Measurements from ENCODE around the gene VIP. TPM values are rescaled to one million over a fixed set of nuclear protein-coding genes. Genes with fewer than 3 reads are reported as not detected.

Gene VIP
- total and polyA plus RNA-seq, 3 donors from 2014 or later: 0.79 to 1.1 (median 0.81) TPM

GRCh38 chr6:152804150-152804549, 53.6 kb downstream of the VIP start:
- DNase-seq: no peak
- Histone ChIP-seq H3K9me3 (no peaks in the 10 kb centered on the region), H3K36me3 (ENCODE audit: low read depth, missing control alignments) (no peaks in the 10 kb centered on the region), H3K27ac (no peak overlapping the region), H3K4me1 (no peaks in the 10 kb centered on the region), H3K27me3 (no peaks in the 10 kb centered on the region), H3K4me3 (no peak overlapping the region)
- intact Hi-C loops (cut with DNase I; ENCODE audit: low total_unique reads): no loop called here
- no peak for TF ChIP-seq POLR2A (IDR thresholded peaks at IDR 0.05)
- no peak for TF ChIP-seq CTCF (IDR thresholded peaks at IDR 0.05)

Other genes with a start within 250 kb of the VIP start
- gene SYNE1, start 113.4 kb upstream of the VIP start, total RNA-seq: 100 to 1,000 TPM; 228 to 255 TPM
- 57.2 TPM for gene SYNE1, start 113.4 kb upstream of the VIP start, polyA plus RNA-seq (ENCODE audit: insufficient read depth, low read depth, low replicate concordance)
- gene MYCT1, start 52.9 kb upstream of the VIP start, total RNA-seq: 1 to 10 TPM; 2.3 to 3.4 TPM
- gene MYCT1, start 52.9 kb upstream of the VIP start, polyA plus RNA-seq (ENCODE audit: insufficient read depth, low read depth, low replicate concordance): 4.3 TPM
- gene FBXO5, start 232.2 kb downstream of the VIP start, total RNA-seq: 1 to 10 TPM; 6.8 to 8.3 TPM
- gene FBXO5, start 232.2 kb downstream of the VIP start, polyA plus RNA-seq (ENCODE audit: insufficient read depth, low read depth, low replicate concordance): 6.0 TPM

Measured in testis (tissue), 3 donors.